ENCODE data around the gene TMEM203. TPM values are rescaled to one million over a fixed set of nuclear protein-coding genes. Genes with fewer than 3 reads are reported as not detected.
A peak's percentile ranks its signal among the peaks of the same experiment; 100 is the strongest.

TMEM203 gene
- total RNA-seq, 1 experiment from 2014 or later: 50.6 TPM

DNA sequence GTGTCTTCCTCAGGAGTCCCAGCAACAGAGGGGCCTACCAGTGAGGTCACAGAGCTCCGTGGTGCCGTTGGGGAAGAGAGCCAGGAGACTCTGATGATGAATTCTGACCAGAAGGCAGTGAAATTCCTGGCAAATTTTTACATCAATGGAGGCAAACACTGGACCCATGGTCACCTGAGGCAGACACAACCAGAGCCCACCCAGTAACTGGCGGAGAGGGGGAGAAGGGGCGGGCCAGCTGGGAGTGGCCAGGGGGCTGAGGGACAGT lies 45.7 kb upstream of the TMEM203 start, which contains the start of gene STPG3 (continued):
- TF ChIP-seq ZNF671 (CRISPR knock-in tag; IDR thresholded peaks at IDR 0.05) (no peak), FOXP1 (CRISPR knock-in tag; IDR thresholded peaks at IDR 0.05; ENCODE audit: borderline replicate concordance) (no peak), FOXK1 (CRISPR knock-in tag; IDR thresholded peaks at IDR 0.05) (no peak), SP1 (CRISPR knock-in tag; conservative IDR thresholded peaks at IDR 0.05) (no peak)

- H3K27ac Mint-ChIP-seq: no peak overlapping the region
- no peaks in the 10 kb centered on the region for H3K36me3 Mint-ChIP-seq
- ChIA-PET POLR2A (interaction anchor here (4.2 kb wide), 1 partner anchor 10 kb away, joined by 30 read pairs; the partner anchor contains the start of gene TUBB4B), CTCF (interaction anchor here (1.2 to 5.9 kb wide), 2 partner anchors 14 to 52 kb away, joined by 3 to 46 read pairs; partner anchors contain the start of gene NRARP)
- no peak overlapping the region for H3K4me3 Mint-ChIP-seq
- H3K4me1 Mint-ChIP-seq: peaks cover 8% of the 10 kb centered on the region
- no peak for ATAC-seq
- no peaks in the 10 kb centered on the region for H3K9me3 Mint-ChIP-seq
- H3K27me3 Mint-ChIP-seq (ENCODE audit: low read depth): peaks cover 11% of the 10 kb centered on the region
- no peak for DNase-seq (ENCODE audit: low spot score)
- TF ChIP-seq EMX1 (CRISPR knock-in tag; IDR thresholded peaks at IDR 0.05) (no peak), ZNF423 (CRISPR knock-in tag; IDR thresholded peaks at IDR 0.05) (peak; percentile 8; the same call in 1 of the 2 replicates)
Measured at GRCh38 chr9:137250329-137251193, 45.1 kb upstream of the TMEM203 start.

DNA sequence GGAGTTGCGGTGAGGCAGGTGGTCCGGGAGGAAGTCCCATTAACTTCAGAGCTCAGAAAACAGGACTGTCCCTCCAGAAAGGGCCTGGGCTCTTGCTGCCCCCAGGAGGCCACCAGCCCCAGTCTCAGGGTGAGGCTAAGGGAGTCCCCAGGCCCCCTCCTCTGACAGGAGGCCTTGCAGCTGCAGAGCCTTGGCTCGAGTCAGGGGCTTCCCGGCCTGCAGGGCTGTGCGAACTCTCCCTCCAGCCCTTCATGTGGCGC lies 42.4 kb upstream of the TMEM203 start:
- POLR2A ChIA-PET: no interaction called here
- TF ChIP-seq, protein P1, sequence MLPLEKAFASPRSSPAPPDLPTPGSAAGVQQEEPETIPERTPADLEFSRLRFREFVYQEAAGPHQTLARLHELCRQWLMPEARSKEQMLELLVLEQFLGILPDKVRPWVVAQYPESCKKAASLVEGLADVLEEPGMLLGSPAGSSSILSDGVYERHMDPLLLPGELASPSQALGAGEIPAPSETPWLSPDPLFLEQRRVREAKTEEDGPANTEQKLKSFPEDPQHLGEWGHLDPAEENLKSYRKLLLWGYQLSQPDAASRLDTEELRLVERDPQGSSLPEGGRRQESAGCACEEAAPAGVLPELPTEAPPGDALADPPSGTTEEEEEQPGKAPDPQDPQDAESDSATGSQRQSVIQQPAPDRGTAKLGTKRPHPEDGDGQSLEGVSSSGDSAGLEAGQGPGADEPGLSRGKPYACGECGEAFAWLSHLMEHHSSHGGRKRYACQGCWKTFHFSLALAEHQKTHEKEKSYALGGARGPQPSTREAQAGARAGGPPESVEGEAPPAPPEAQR (CRISPR knock-in tag; IDR thresholded peaks at IDR 0.05): no peak
- TF ChIP-seq, protein P2, sequence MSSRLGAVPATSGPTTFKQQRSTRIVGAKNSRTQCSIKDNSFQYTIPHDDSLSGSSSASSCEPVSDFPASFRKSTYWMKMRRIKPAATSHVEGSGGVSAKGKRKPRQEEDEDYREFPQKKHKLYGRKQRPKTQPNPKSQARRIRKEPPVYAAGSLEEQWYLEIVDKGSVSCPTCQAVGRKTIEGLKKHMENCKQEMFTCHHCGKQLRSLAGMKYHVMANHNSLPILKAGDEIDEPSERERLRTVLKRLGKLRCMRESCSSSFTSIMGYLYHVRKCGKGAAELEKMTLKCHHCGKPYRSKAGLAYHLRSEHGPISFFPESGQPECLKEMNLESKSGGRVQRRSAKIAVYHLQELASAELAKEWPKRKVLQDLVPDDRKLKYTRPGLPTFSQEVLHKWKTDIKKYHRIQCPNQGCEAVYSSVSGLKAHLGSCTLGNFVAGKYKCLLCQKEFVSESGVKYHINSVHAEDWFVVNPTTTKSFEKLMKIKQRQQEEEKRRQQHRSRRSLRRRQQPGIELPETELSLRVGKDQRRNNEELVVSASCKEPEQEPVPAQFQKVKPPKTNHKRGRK (CRISPR knock-in tag; IDR thresholded peaks at IDR 0.05; ENCODE audit: borderline replicate concordance): no peak
- no peak for TF ChIP-seq TEAD4 (CRISPR knock-in tag; IDR thresholded peaks at IDR 0.05)
- TF ChIP-seq USF1 (CRISPR knock-in tag; IDR thresholded peaks at IDR 0.05): no peak
- TF ChIP-seq HMGA2 (CRISPR knock-in tag; IDR thresholded peaks at IDR 0.05): no peak
- TF ChIP-seq, protein P3, sequence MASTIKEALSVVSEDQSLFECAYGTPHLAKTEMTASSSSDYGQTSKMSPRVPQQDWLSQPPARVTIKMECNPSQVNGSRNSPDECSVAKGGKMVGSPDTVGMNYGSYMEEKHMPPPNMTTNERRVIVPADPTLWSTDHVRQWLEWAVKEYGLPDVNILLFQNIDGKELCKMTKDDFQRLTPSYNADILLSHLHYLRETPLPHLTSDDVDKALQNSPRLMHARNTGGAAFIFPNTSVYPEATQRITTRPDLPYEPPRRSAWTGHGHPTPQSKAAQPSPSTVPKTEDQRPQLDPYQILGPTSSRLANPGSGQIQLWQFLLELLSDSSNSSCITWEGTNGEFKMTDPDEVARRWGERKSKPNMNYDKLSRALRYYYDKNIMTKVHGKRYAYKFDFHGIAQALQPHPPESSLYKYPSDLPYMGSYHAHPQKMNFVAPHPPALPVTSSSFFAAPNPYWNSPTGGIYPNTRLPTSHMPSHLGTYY (CRISPR knock-in tag; IDR thresholded peaks at IDR 0.05): no peak
- no peak for TF ChIP-seq FOXK1 (CRISPR knock-in tag; IDR thresholded peaks at IDR 0.05)
- no peak for TF ChIP-seq ESRRA (CRISPR knock-in tag; IDR thresholded peaks at IDR 0.05; ENCODE audit: borderline replicate concordance)
- no peak for TF ChIP-seq TEAD1 (CRISPR knock-in tag; IDR thresholded peaks at IDR 0.05)
- TF ChIP-seq ZBTB21 (CRISPR knock-in tag; IDR thresholded peaks at IDR 0.05; ENCODE audit: borderline replicate concordance): no peak
- peaks cover 11% of the 10 kb centered on the region for H3K36me3 Mint-ChIP-seq

More for the DNA sequence above, 42.4 kb upstream of the TMEM203 start:
- Mint-ChIP-seq H3K4me1 (peaks cover 22% of the 10 kb centered on the region), H3K27ac (no peak overlapping the region), H3K27me3 (ENCODE audit: low read depth) (peaks cover 4% of the 10 kb centered on the region), H3K4me3 (no peak overlapping the region), H3K9me3 (no peaks in the 10 kb centered on the region)
- ATAC-seq: no peak
- CTCF ChIA-PET: interaction anchor here (0.6 to 5.9 kb wide), 3 partner anchors 11 to 219 kb away, joined by 3 to 46 read pairs (median 6); no protein-coding TSS in a partner anchor
- no peak for DNase-seq (ENCODE audit: low spot score)

All from WTC11 (cell line).